Body of pancreas (tissue), 4 donors: ENCODE data around the gene KLF17. TPM values are rescaled to one million over a fixed set of nuclear protein-coding genes. Genes with fewer than 3 reads are reported as not detected.
"Not testable (repeated sequence)": the region's sequence is repeated elsewhere in the genome, so short reads cannot be mapped to it uniquely, and the experiment has no call there.

Experiments
- ATAC-seq: fragments of 150-250 bp; one replicate; pipeline ENCODE4 v1.9.1; 2016
- DNase-seq, 4 donors: peaks; one replicate each; pipeline ENCODE4 v3.0.0-alpha.2; 2019
- H3K27ac ChIP-seq, 4 donors: fragments of 200-600 bp; sonication (generic); 1 replicate in 3 of 4; 2 replicates in 1 of 4; pipeline versions ENCODE4 v1.5.1 to v1.6.1; 2016 to 2019; ENCODE audit warnings: mild to moderate bottlenecking in 1 of 4, mixed read lengths in 1 of 4, moderate library complexity in 1 of 4
- H3K27me3 ChIP-seq, 2 donors: fragments of 200-600 bp; sonication (generic); one replicate each; pipeline ENCODE4 v1.6.0; 2016; ENCODE audit warnings: mild to moderate bottlenecking in 1 of 2
- H3K36me3 ChIP-seq, 2 donors: fragments of 200-600 bp; sonication (generic); replicated peaks in 1 of 2; 2 replicates each; pipeline ENCODE4 v1.5.1; 2016; ENCODE audit warnings: low read depth in 2 of 2; ENCODE audit not compliant: insufficient read depth in 1 of 2
- H3K4me1 ChIP-seq: fragments of 200-600 bp; sonication (generic); one replicate; pipeline ENCODE4 v1.6.0; 2016
- H3K4me3 ChIP-seq, 2 donors: fragments of 200-600 bp; sonication (generic); 1 replicate in 1 of 2; 2 replicates in 1 of 2; pipeline ENCODE4 v1.5.1; 2016 to 2019
- H3K9me3 ChIP-seq, 3 donors: fragments of 200-600 bp; sonication (generic); 1 replicate in 2 of 3; 2 replicates in 1 of 3; pipeline ENCODE4 v1.5.1; 2016
- CTCF ChIP-seq, 7 experiments: fragments of 450-650 bp in 4 of 7; fragments of 200-600 bp in 3 of 7; sonication (generic) in 3 of 7; IDR thresholded peaks; one replicate each; pipeline ENCODE4 v1.5.1; 2016 to 2019; ENCODE audit warnings: antibody characterized with exemption in 7 of 7
- POLR2A ChIP-seq, 3 donors: fragments of 450-650 bp; IDR thresholded peaks; one replicate each; pipeline ENCODE4 v1.6.1; 2016; ENCODE audit warnings: antibody characterized with exemption in 3 of 3, mild to moderate bottlenecking in 2 of 3
- WGBS, 2 donors: methylation state at CpG; one replicate each; pipeline ENCODE4 v1.1.5; 2017; 5-methylcytosine and 5-hydroxymethylcytosine counted together
- intact Hi-C: fragments of 100-400 bp; cut with DNase I; formaldehyde crosslinking; loops from one replicate; pipeline ENCODE4 v1.15.1; 2023
- total RNA-seq, 2 donors: library from RNA; depleted of rRNA; stranded (reverse); fragments of >200 nt; gene quantifications; one replicate each; pipeline ENCODE4 v1.1.0, GENCODE V29; 2016

Gene KLF17
- total RNA-seq, 2 donors from 2014 or later = not detected

GRCh38 chr1:44138239-44138638 is 19.6 kb downstream of the KLF17 start:
- H3K36me3 ChIP-seq = no peaks in the 10 kb centered on the region
- H3K4me1 ChIP-seq = no peaks in the 10 kb centered on the region
- WGBS, 2 donors = 85 to 93% methylated on average over 3 of the region's 3 CpGs
- ATAC-seq (no peak), DNase-seq (no peak)
- intact Hi-C loops = no loop called here
- TF ChIP-seq POLR2A (IDR thresholded peaks at IDR 0.05) (no peak), CTCF (IDR thresholded peaks at IDR 0.05) (no peak)
- no peaks in the 10 kb centered on the region for H3K9me3 ChIP-seq
- no peak overlapping the region for H3K4me3 ChIP-seq
- no peaks in the 10 kb centered on the region for H3K27me3 ChIP-seq
- H3K27ac ChIP-seq = no peak overlapping the region

GRCh38 chr1:44139565-44139964 is 20.9 kb downstream of the KLF17 start:
- intact Hi-C loops, H3K27me3 ChIP-seq, H3K4me3 ChIP-seq, H3K27ac ChIP-seq, H3K9me3 ChIP-seq, ATAC-seq, DNase-seq, H3K4me1 ChIP-seq, H3K36me3 ChIP-seq: not testable (repeated sequence)
- 80% methylated on average over 4 of the region's 8 CpGs; no CpG with 5 or more reads in 1 of the 2 donors for WGBS, 2 donors

- 83 to 100% methylated on average over 1 of the region's 1 CpG for WGBS, 2 donors
- Histone ChIP-seq H3K27me3 (no peaks in the 10 kb centered on the region), H3K4me1 (no peaks in the 10 kb centered on the region), H3K27ac (no peak within 1 kb of the TSS), H3K4me3 (no peak within 1 kb of the TSS), H3K9me3 (no peaks in the 10 kb centered on the region), H3K36me3 (no peaks in the 10 kb centered on the region)
- DNase-seq = no peak
- no peak for ATAC-seq
- TF ChIP-seq CTCF (IDR thresholded peaks at IDR 0.05) = no peak
- intact Hi-C loops = no loop called here
Measured at GRCh38 chr1:44141531-44141930, 22.9 kb downstream of the KLF17 start, which contains the start of gene KLF18. Gene KLF18, minus strand, starts transcription at chr1:44141631. Its CDS starts 0 bp downstream, at chr1:44141631.

GRCh38 chr1:44144962-44145756 is 26.5 kb downstream of the KLF17 start:
- Histone ChIP-seq H3K4me3 (no peak overlapping the region), H3K9me3 (no peaks in the 10 kb centered on the region), H3K27me3 (no peaks in the 10 kb centered on the region), H3K36me3 (no peaks in the 10 kb centered on the region), H3K27ac (no peak overlapping the region), H3K4me1 (no peaks in the 10 kb centered on the region)
- 84 to 98% methylated on average over 2 of the region's 2 CpGs for WGBS, 2 donors
- intact Hi-C loops = no loop called here
- DNase-seq = no peak
- ATAC-seq = no peak
- TF ChIP-seq CTCF (IDR thresholded peaks at IDR 0.05) (no peak), POLR2A (IDR thresholded peaks at IDR 0.05) (no peak)

- TF ChIP-seq POLR2A (IDR thresholded peaks at IDR 0.05) = no peak
- TF ChIP-seq CTCF (IDR thresholded peaks at IDR 0.05) = no peak
- Histone ChIP-seq H3K27ac (no peak overlapping the region), H3K4me3 (no peak overlapping the region), H3K9me3 (no peaks in the 10 kb centered on the region), H3K36me3 (no peaks in the 10 kb centered on the region), H3K27me3 (no peaks in the 10 kb centered on the region), H3K4me1 (no peaks in the 10 kb centered on the region)
- DNase-seq (no peak), ATAC-seq (no peak)
- WGBS, 2 donors = 87 to 88% methylated on average over 28 of the region's 28 CpGs
- intact Hi-C loops = no loop called here
Measured at GRCh38 chr1:44146536-44147361, 28.1 kb downstream of the KLF17 start.
